ENCODE results near the gene COQ8B. TPM values are rescaled to one million over a fixed set of nuclear protein-coding genes. Genes with fewer than 3 reads are reported as not detected.
A peak's percentile ranks its signal among the peaks of the same experiment; 100 is the strongest.

The COQ8B gene
- total and polyA plus RNA-seq, 2 of the 4 experiments (the other 2 are of a cell fraction) = 14.9 to 23.2 TPM

DNA sequence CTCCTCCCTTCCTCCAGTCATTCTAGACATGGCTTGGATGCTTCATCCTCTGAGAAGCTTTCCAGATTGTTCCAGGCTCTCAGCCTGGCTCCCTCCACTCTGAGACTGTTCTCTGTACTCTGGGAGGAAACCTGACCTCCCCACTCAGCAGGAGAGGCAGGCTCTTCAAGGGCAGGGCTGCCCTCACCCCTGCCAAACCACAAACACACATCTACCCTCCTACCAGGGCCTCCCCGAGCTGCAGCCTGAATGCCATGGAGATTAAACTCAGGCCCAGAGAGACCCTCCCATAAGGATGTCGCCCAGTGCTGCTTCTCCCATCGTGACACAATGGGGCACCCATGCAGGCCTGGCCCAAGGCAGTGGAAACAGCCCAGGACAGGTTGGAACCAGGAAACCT lies 42.4 kb downstream of the COQ8B start:
- POLR2A ChIA-PET (ENCODE audit: unreplicated experiment) = no interaction called here
- Histone ChIP-seq H3K9me3 (ENCODE audit: control insufficient read depth, insufficient read depth, low read length) (peaks cover 2% of the 10 kb centered on the region; the same call in 1 of the 2 replicates), H4K91ac (ENCODE audit: insufficient read depth, low read depth, low read length) (no peak overlapping the region), H3K4me3 (ENCODE audit: insufficient read depth, low read depth, low read length) (no peak overlapping the region), H3K4ac (ENCODE audit: low read depth, low read length) (no peak overlapping the region), H2BK15ac (ENCODE audit: low read depth, low read length) (no peak overlapping the region), H3K9ac (ENCODE audit: low read depth, low read length) (no peak overlapping the region), H4K20me1 (ENCODE audit: insufficient read depth, low read length) (0 out of 2 replicates have a peak, but pooled peaks cover 6% of the 10 kb centered on the region), H2BK120ac (ENCODE audit: low read depth, low read length) (no peak overlapping the region), H3K79me1 (ENCODE audit: low read depth in 1 of 2, low read length in 2 of 2) (peaks cover 7 to 24% of the 10 kb centered on the region in 2 experiments; a peak in 3 of 4 replicates), H2AK9ac (replicated peaks; ENCODE audit: low read depth, low read length, poor library complexity) (no peak overlapping the region), H3K14ac (replicated peaks; ENCODE audit: low read depth, low read length) (no peak overlapping the region), H2AK5ac (ENCODE audit: low read depth, low read length) (no peak overlapping the region), H3K18ac (ENCODE audit: low read depth, low read length) (no peak overlapping the region), H3K27ac (ENCODE audit: insufficient read depth, low read length) (no peak overlapping the region), H3K27me3 (ENCODE audit: control insufficient read depth, insufficient read depth, low read length) (no peaks in the 10 kb centered on the region), H4K8ac (ENCODE audit: low read depth in 2 of 2, low read length in 2 of 2) (no peak overlapping the region), H3K36me3 (ENCODE audit: control insufficient read depth, insufficient read depth, low read length) (peaks cover 90% of the 10 kb centered on the region), H3K4me1 (ENCODE audit: control insufficient read depth, insufficient read depth, low read length) (no peaks in the 10 kb centered on the region), H4K5ac (ENCODE audit: low read depth, low read length) (no peak overlapping the region), H3K9me1 (ENCODE audit: insufficient read depth, low read length) (peaks cover 8% of the 10 kb centered on the region), H2AFZ (replicated peaks; ENCODE audit: low read length, poor library complexity) (no peak overlapping the region), H3K4me2 (ENCODE audit: low read depth, low read length) (no peak overlapping the region), H2BK20ac (ENCODE audit: low read depth, low read length) (no peak overlapping the region), H2BK5ac (ENCODE audit: low read depth, low read length, poor library complexity, severe bottlenecking) (no peak overlapping the region), H3K56ac (ENCODE audit: extremely low read depth, insufficient read depth, low read length) (no peak overlapping the region), H3K23ac (ENCODE audit: low read depth, low read length) (no peak overlapping the region)
- intact Hi-C loops (cut with micrococcal nuclease) (no loop called here), dilution Hi-C loops (cut with HindIII; ENCODE audit: low sequenced_read_pairs, unreplicated experiment) (no loop called here), in situ Hi-C loops (cut with MboI; ENCODE audit: low sequenced_read_pairs) (loop anchor here (25.0 kb wide), 1 partner anchor 588 kb away; the partner anchor contains the start of gene HNRNPUL1)
- no peak for TF ChIP-seq CEBPB (IDR thresholded peaks at IDR 0.05; ENCODE audit: low read depth, low read length)
- TF ChIP-seq BHLHE40 (IDR thresholded peaks at IDR 0.05; ENCODE audit: low read depth, low read length) = no peak
- TF ChIP-seq ELK1 (IDR thresholded peaks at IDR 0.05; ENCODE audit: borderline replicate concordance, low read depth, low read length) = no peak
- no peak for TF ChIP-seq MAZ (IDR thresholded peaks at IDR 0.05; ENCODE audit: borderline replicate concordance, low read depth, low read length)
- TF ChIP-seq FOS (IDR thresholded peaks at IDR 0.05; ENCODE audit: low read depth, low read length) = no peak
- TF ChIP-seq RAD21 (IDR thresholded peaks at IDR 0.05; ENCODE audit: low read length) = no peak
- no peak for TF ChIP-seq MAFK (IDR thresholded peaks at IDR 0.05; ENCODE audit: low read depth, low read length)
- TF ChIP-seq USF2 (IDR thresholded peaks at IDR 0.05; ENCODE audit: low read depth, low read length) = no peak
- TF ChIP-seq MXI1 (IDR thresholded peaks at IDR 0.05; ENCODE audit: borderline replicate concordance, low read depth, low read length) = no peak
- no peak for TF ChIP-seq POLR2A (IDR thresholded peaks at IDR 0.05; ENCODE audit: low read depth, low read length)
- no peak for TF ChIP-seq CHD1 (IDR thresholded peaks at IDR 0.05; ENCODE audit: low read depth, low read length)
- TF ChIP-seq, protein P1, sequence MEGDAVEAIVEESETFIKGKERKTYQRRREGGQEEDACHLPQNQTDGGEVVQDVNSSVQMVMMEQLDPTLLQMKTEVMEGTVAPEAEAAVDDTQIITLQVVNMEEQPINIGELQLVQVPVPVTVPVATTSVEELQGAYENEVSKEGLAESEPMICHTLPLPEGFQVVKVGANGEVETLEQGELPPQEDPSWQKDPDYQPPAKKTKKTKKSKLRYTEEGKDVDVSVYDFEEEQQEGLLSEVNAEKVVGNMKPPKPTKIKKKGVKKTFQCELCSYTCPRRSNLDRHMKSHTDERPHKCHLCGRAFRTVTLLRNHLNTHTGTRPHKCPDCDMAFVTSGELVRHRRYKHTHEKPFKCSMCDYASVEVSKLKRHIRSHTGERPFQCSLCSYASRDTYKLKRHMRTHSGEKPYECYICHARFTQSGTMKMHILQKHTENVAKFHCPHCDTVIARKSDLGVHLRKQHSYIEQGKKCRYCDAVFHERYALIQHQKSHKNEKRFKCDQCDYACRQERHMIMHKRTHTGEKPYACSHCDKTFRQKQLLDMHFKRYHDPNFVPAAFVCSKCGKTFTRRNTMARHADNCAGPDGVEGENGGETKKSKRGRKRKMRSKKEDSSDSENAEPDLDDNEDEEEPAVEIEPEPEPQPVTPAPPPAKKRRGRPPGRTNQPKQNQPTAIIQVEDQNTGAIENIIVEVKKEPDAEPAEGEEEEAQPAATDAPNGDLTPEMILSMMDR (conservative IDR thresholded peaks at IDR 0.05; ENCODE audit: low read depth, low read length) = no peak
- TF ChIP-seq RFX5 (IDR thresholded peaks at IDR 0.05; ENCODE audit: low read depth, low read length) = no peak
- no peak for TF ChIP-seq RCOR1 (IDR thresholded peaks at IDR 0.05; ENCODE audit: insufficient replicate concordance, low read length)
- peak; percentile 77 for ATAC-seq (ENCODE audit: low read depth)
- CTCF ChIA-PET = no interaction called here
- DNase-seq = no peak
- no CpG with 5 or more reads among the region's 3 CpGs for WGBS, 2 experiments (ENCODE audit: extremely low coverage in 2 of 2, insufficient read length in 1 of 2)
- BruUV-seq (replicated peaks) = no TSS peak

Data from IMR-90 (cell line).